ENCODE measurements around the gene IRGQ.
"Not testable (repeated sequence)": the region's sequence is repeated elsewhere in the genome, so short reads cannot be mapped to it uniquely, and the experiment has no call there.

The IRGQ gene

GRCh38 chr19:43611788-43612187 lies 15.9 kb upstream of the IRGQ start, which contains the start of gene SRRM5:
TSS of gene SRRM5 (plus strand) at chr19:43612088. CDS start at chr19:43612122, 34 bp downstream.
- Histone ChIP-seq H3K36me3 (ENCODE audit: control insufficient read depth in 2 of 2, insufficient read depth in 2 of 2, low read length in 2 of 2) (peaks cover 19 to 23% of the 10 kb centered on the region in 2 donors), H3K4me1 (ENCODE audit: control insufficient read depth, insufficient read depth, low read length) (no peaks in the 10 kb centered on the region), H3K27me3 (ENCODE audit: control insufficient read depth in 1 of 2, insufficient read depth in 2 of 2, low read length in 2 of 2) (no peaks in the 10 kb centered on the region), H3K4me3 (ENCODE audit: low read length in 2 of 2) (no peak within 1 kb of the TSS), H3K9ac (ENCODE audit: low read length in 2 of 2) (no peak within 1 kb of the TSS), H3K9me3 (ENCODE audit: control insufficient read depth in 2 of 2, low read length in 2 of 2) (no peaks in the 10 kb centered on the region), H3K27ac (ENCODE audit: low read length) (no peak within 1 kb of the TSS)

- Histone ChIP-seq H3K9ac (ENCODE audit: low read length in 2 of 2) (no peak overlapping the region), H3K36me3 (ENCODE audit: control insufficient read depth in 2 of 2, insufficient read depth in 2 of 2, low read length in 2 of 2) (peaks cover 22 to 24% of the 10 kb centered on the region in 2 donors), H3K9me3 (ENCODE audit: control insufficient read depth in 2 of 2, low read length in 2 of 2) (no peaks in the 10 kb centered on the region), H3K27ac (ENCODE audit: low read length) (no peak overlapping the region), H3K4me1 (ENCODE audit: control insufficient read depth, insufficient read depth, low read length) (no peaks in the 10 kb centered on the region), H3K27me3 (ENCODE audit: control insufficient read depth in 1 of 2, insufficient read depth in 2 of 2, low read length in 2 of 2) (no peaks in the 10 kb centered on the region), H3K4me3 (ENCODE audit: low read length in 2 of 2) (no peak overlapping the region)
Observed at GRCh38 chr19:43610493-43610892, 14.6 kb upstream of the IRGQ start.

- Histone ChIP-seq H3K27me3 (ENCODE audit: control insufficient read depth in 1 of 2, insufficient read depth in 2 of 2, low read length in 2 of 2) (no peaks in the 10 kb centered on the region), H3K9ac (ENCODE audit: low read length in 2 of 2) (no peak overlapping the region), H3K9me3 (ENCODE audit: control insufficient read depth in 2 of 2, low read length in 2 of 2) (no peaks in the 10 kb centered on the region), H3K4me3 (ENCODE audit: low read length in 2 of 2) (no peak overlapping the region), H3K4me1 (ENCODE audit: control insufficient read depth, insufficient read depth, low read length) (no peaks in the 10 kb centered on the region), H3K27ac (ENCODE audit: low read length) (no peak overlapping the region), H3K36me3 (ENCODE audit: control insufficient read depth in 2 of 2, insufficient read depth in 2 of 2, low read length in 2 of 2) (peaks cover 22 to 24% of the 10 kb centered on the region in 2 donors)
Observed at GRCh38 chr19:43609872-43610271, 13.9 kb upstream of the IRGQ start.

DNA sequence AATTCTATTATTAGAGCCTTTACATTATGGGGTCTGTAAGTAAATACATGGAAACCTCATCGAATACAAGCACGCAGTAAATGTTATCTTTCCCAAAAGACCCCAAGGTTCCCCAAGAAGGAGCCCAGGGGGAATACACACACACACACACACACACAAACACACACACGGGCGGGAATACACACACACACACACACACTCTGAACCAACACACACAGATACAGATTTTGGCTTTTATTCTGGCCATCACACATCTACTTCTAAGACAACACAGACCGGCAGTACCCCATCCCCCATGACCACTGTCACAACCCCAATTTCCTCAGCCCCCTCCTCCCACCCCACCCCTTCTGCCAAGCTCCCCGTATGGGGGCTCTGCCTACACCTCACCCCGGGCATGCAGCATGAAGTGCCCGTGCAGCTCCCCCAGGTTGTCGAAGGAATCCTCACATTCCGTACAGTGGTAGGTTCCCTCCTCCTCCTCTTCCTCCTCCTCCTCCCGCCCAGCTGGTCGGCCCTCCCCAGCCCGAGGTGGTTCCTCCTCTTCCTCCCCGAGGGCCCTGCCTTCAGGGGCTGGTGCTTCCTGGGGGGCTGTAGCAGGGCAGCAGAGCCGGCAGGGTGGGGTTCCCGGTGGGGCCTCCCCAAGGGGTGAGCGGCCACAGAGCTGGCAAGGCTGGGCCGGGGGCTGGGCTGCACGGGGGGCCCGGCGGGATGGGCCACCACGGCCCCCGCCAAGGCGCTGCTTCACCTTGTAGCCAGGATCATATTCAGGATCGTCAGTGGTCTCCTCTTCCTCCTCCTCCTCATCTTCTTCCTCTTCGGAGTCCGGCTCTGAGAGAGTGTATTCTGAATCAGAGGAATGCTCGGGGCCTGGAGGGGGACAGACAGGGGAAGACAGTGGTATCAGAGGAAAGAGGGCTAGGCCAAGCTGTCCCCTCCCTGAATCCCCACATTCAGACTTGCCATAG lies 11.6 kb upstream of the IRGQ start:
- no peaks in the 10 kb centered on the region for H3K9me3 ChIP-seq (ENCODE audit: control insufficient read depth in 2 of 2, low read length in 2 of 2)
- no peaks in the 10 kb centered on the region for H3K27me3 ChIP-seq (ENCODE audit: control insufficient read depth in 1 of 2, insufficient read depth in 2 of 2, low read length in 2 of 2)
- H3K4me3 ChIP-seq (ENCODE audit: low read length in 2 of 2): no peak overlapping the region
- no peak overlapping the region for H3K9ac ChIP-seq (ENCODE audit: low read length in 2 of 2)
- peaks cover 15 to 19% of the 10 kb centered on the region in 2 donors for H3K36me3 ChIP-seq (ENCODE audit: control insufficient read depth in 2 of 2, insufficient read depth in 2 of 2, low read length in 2 of 2)
- H3K4me1 ChIP-seq (ENCODE audit: control insufficient read depth, insufficient read depth, low read length): no peaks in the 10 kb centered on the region
- no peak overlapping the region for H3K27ac ChIP-seq (ENCODE audit: low read length)

DNA sequence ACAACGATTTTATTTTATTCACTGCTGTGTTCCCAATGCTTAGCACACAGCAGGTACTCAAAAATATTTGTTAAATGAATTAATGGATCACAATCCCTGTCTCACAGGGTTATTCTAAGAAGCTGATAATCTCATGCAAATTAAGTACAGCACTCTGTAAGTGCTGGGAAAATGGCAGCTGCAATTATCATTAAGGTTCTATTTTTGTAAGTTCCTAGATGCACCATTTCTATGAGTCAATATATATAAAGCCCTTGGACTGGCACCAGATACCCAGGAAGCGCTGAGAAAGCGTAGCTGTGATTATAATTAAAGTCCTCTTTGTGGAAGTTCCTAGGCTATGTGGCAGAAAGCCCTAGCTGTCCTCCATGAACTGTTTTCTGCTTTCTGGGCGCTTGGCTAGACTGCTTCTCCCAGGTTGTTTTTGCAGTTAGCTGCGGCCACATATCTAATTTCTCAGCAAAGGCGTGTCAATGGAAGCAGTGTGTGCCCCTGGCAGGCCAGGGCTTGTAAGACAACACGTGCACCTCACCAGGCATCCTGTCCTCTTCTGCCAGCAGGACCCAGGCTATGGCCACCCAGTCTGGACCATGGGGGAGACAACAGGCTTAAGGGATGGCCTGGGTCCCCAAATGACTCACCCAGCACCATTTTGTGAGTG lies 10.8 kb upstream of the IRGQ start:
- Histone ChIP-seq H3K36me3 (ENCODE audit: control insufficient read depth in 2 of 2, insufficient read depth in 2 of 2, low read length in 2 of 2) (peaks cover 12 to 15% of the 10 kb centered on the region in 2 donors), H3K4me3 (ENCODE audit: low read length in 2 of 2) (no peak overlapping the region), H3K4me1 (ENCODE audit: control insufficient read depth, insufficient read depth, low read length) (no peaks in the 10 kb centered on the region), H3K9ac (ENCODE audit: low read length in 2 of 2) (no peak overlapping the region), H3K9me3 (ENCODE audit: control insufficient read depth in 2 of 2, low read length in 2 of 2) (no peaks in the 10 kb centered on the region), H3K27me3 (ENCODE audit: control insufficient read depth in 1 of 2, insufficient read depth in 2 of 2, low read length in 2 of 2) (no peaks in the 10 kb centered on the region), H3K27ac (ENCODE audit: low read length) (no peak overlapping the region)

- H3K36me3 ChIP-seq (ENCODE audit: control insufficient read depth in 2 of 2, insufficient read depth in 2 of 2, low read length in 2 of 2): peaks cover 17 to 20% of the 10 kb centered on the region in 2 donors
- H3K9me3 ChIP-seq (ENCODE audit: control insufficient read depth in 2 of 2, low read length in 2 of 2): no peaks in the 10 kb centered on the region
- H3K9ac ChIP-seq (ENCODE audit: low read length in 2 of 2): no peak overlapping the region
- H3K27ac ChIP-seq (ENCODE audit: low read length): no peak overlapping the region
- no peaks in the 10 kb centered on the region for H3K4me1 ChIP-seq (ENCODE audit: control insufficient read depth, insufficient read depth, low read length)
- H3K27me3 ChIP-seq (ENCODE audit: control insufficient read depth in 1 of 2, insufficient read depth in 2 of 2, low read length in 2 of 2): no peaks in the 10 kb centered on the region
- H3K4me3 ChIP-seq (ENCODE audit: low read length in 2 of 2): no peak overlapping the region
Observed at GRCh38 chr19:43605875-43606568, 10.1 kb upstream of the IRGQ start.

DNA sequence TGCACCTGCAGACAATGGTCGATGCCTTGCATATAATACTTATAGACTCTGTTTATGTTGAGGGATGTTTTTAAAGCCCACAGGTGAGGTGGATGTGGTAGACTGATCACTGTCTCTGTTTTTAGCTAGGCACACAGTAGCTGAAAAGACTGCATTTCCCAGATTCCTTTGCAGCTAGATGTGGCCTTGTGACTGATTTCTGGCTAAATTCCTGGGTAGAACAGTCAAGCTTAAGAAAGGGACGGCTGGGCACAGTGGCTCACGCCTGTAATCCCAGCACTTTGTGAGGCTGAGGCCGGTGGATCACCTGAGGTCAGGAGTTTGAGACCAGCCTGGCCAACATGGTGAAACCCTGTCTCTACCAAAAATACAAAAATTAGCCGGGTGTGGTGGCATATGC lies 4.4 kb upstream of the IRGQ start:
- H3K27me3 ChIP-seq (ENCODE audit: control insufficient read depth in 1 of 2, insufficient read depth in 2 of 2, low read length in 2 of 2); H3K27ac ChIP-seq (ENCODE audit: low read length); H3K4me3 ChIP-seq (ENCODE audit: low read length in 2 of 2); H3K9ac ChIP-seq (ENCODE audit: low read length in 2 of 2); H3K9me3 ChIP-seq (ENCODE audit: control insufficient read depth in 2 of 2, low read length in 2 of 2): not testable (repeated sequence)
- peaks cover 23% of the 10 kb centered on the region for H3K4me1 ChIP-seq (ENCODE audit: control insufficient read depth, insufficient read depth, low read length)
- peaks cover 13 to 30% of the 10 kb centered on the region in 2 donors for H3K36me3 ChIP-seq (ENCODE audit: control insufficient read depth in 2 of 2, insufficient read depth in 2 of 2, low read length in 2 of 2)

GRCh38 chr19:43599635-43600295 lies 3.8 kb upstream of the IRGQ start:
- peaks cover 13 to 30% of the 10 kb centered on the region in 2 donors for H3K36me3 ChIP-seq (ENCODE audit: control insufficient read depth in 2 of 2, insufficient read depth in 2 of 2, low read length in 2 of 2)
- H3K9ac ChIP-seq (ENCODE audit: low read length in 2 of 2): no peak overlapping the region
- H3K27ac ChIP-seq (ENCODE audit: low read length): no peak overlapping the region

DNA sequence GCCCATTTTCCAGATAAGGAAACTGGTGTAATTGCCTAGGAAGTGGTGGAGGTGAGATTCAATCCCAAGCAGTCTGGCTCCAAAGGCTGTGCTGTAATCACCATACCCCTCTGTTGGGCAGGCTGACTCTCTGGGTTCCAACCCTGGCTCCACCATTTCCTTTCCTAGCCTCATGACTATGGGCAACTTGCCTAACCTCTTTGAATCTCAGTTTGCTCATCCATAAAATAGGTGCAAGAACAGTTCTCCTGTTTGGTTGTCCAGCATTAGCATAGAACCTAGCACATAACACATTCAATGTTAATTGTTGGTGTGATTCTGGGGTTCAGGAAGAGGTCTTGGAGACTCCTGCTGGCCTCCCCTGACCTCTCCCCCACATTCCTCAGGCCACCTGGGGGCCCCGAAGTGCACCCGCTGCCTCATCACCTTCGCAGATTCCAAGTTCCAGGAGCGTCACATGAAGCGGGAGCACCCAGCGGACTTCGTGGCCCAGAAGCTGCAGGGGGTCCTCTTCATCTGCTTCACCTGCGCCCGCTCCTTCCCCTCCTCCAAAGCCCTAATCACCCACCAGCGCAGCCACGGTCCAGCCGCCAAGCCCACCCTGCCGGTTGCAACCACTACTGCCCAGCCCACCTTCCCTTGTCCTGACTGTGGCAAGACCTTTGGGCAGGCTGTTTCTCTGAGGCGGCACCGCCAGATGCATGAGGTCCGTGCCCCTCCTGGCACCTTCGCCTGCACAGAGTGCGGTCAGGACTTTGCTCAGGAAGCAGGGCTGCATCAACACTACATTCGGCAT lies 2.7 kb upstream of the IRGQ start:
- Histone ChIP-seq H3K4me3 (ENCODE audit: low read length in 2 of 2) (no peak overlapping the region), H3K9ac (ENCODE audit: low read length in 2 of 2) (no peak overlapping the region), H3K27ac (ENCODE audit: low read length) (no peak overlapping the region)

More at GRCh38 chr19:43599635-43600295, 3.8 kb upstream of the IRGQ start:
- H3K9me3 ChIP-seq (ENCODE audit: control insufficient read depth in 2 of 2, low read length in 2 of 2): no peaks in the 10 kb centered on the region
- H3K27me3 ChIP-seq (ENCODE audit: control insufficient read depth in 1 of 2, insufficient read depth in 2 of 2, low read length in 2 of 2): no peaks in the 10 kb centered on the region
- H3K4me3 ChIP-seq (ENCODE audit: low read length in 2 of 2): no peak overlapping the region
- H3K4me1 ChIP-seq (ENCODE audit: control insufficient read depth, insufficient read depth, low read length): peaks cover 28% of the 10 kb centered on the region

More for the DNA sequence above, 2.7 kb upstream of the IRGQ start:
- Histone ChIP-seq H3K27me3 (ENCODE audit: control insufficient read depth in 1 of 2, insufficient read depth in 2 of 2, low read length in 2 of 2) (no peaks in the 10 kb centered on the region), H3K9me3 (ENCODE audit: control insufficient read depth in 2 of 2, low read length in 2 of 2) (no peaks in the 10 kb centered on the region), H3K36me3 (ENCODE audit: control insufficient read depth in 2 of 2, insufficient read depth in 2 of 2, low read length in 2 of 2) (peaks cover 17 to 30% of the 10 kb centered on the region in 2 donors), H3K4me1 (ENCODE audit: control insufficient read depth, insufficient read depth, low read length) (peaks cover 39% of the 10 kb centered on the region)
